Stimulated activated naive CD4-positive, alpha-beta T cell treated with Interleukin-2 at 50 U/mL for 16 hours (primary cell): ENCODE measurements around the gene RELB.

Source experiments
- DNase-seq: peaks from one replicate; lab custom pipeline; 2025; lab: John Stamatoyannopoulos, UW

The RELB gene

GRCh38 chr19:45023048-45023447 lies 21.8 kb downstream of the RELB start:
- no peak for DNase-seq

- no peak for DNase-seq
Observed at GRCh38 chr19:45025264-45025663, 24.0 kb downstream of the RELB start.

GRCh38 chr19:45027371-45027770 lies 26.1 kb downstream of the RELB start:
- DNase-seq = no peak

GRCh38 chr19:45030825-45031224 lies 29.6 kb downstream of the RELB start:
- DNase-seq = no peak

GRCh38 chr19:45032421-45032820 lies 31.2 kb downstream of the RELB start:
- no peak for DNase-seq

GRCh38 chr19:45035755-45036154 lies 34.5 kb downstream of the RELB start:
- DNase-seq = no peak

GRCh38 chr19:45037393-45038169 lies 36.3 kb downstream of the RELB start:
- no peak for DNase-seq

- peak; percentile 86 for DNase-seq
Observed at GRCh38 chr19:45038931-45039893, 37.9 kb downstream of the RELB start, which contains the start of gene CLASRP. Gene CLASRP (plus strand): TSS chr19:45039045. CDS start chr19:45040213, 1,168 bp downstream.

- no peak for DNase-seq
Observed at GRCh38 chr19:45040059-45040771, 39.0 kb downstream of the RELB start.

- DNase-seq = no peak
Observed at GRCh38 chr19:45041125-45041524, 39.9 kb downstream of the RELB start.

GRCh38 chr19:45045671-45046353 lies 44.5 kb downstream of the RELB start:
- no peak for DNase-seq

GRCh38 chr19:45046355-45046754 lies 45.1 kb downstream of the RELB start:
- DNase-seq = no peak

- no peak for DNase-seq
Observed at GRCh38 chr19:45047188-45047797, 46.0 kb downstream of the RELB start.

- DNase-seq = no peak
Observed at GRCh38 chr19:45049073-45049736, 47.9 kb downstream of the RELB start.

GRCh38 chr19:45050036-45050435 lies 48.8 kb downstream of the RELB start:
- DNase-seq = no peak

GRCh38 chr19:45051929-45052579 lies 50.8 kb downstream of the RELB start:
- DNase-seq = no peak

- DNase-seq = no peak
Observed at GRCh38 chr19:45056831-45057230, 55.6 kb downstream of the RELB start.

- DNase-seq = no peak
Observed at GRCh38 chr19:45057444-45057843, 56.2 kb downstream of the RELB start.

GRCh38 chr19:45058622-45059159 lies 57.4 kb downstream of the RELB start:
- DNase-seq = no peak
